Right forelimb (tissue), 1 donor: ENCODE data around the gene AP1S1.
A peak's percentile ranks its signal among the peaks of the same experiment; 100 is the strongest.
"Not testable (repeated sequence)": the region's sequence is repeated elsewhere in the genome, so short reads cannot be mapped to it uniquely, and the experiment has no call there.

ENCODE experiments used
- DNase-seq: peaks from one replicate; pipeline ENCODE4 v3.0.0-alpha.2; 2018

Gene AP1S1

GRCh38 chr7:101125989-101126650, 28.2 kb upstream of the AP1S1 start:
- peak; percentile 79 for DNase-seq

- DNase-seq, result peak; percentile 89
Observed at GRCh38 chr7:101126651-101127459, 27.4 kb upstream of the AP1S1 start, which contains the start of gene SERPINE1. SERPINE1 (plus strand) TSS chr7:101127104; CDS start chr7:101128394, 1,290 bp downstream.

- DNase-seq, result no peak
Observed at GRCh38 chr7:101127460-101128039, 26.7 kb upstream of the AP1S1 start.

- no peak for DNase-seq
Observed at GRCh38 chr7:101128040-101128834, 26.0 kb upstream of the AP1S1 start.

GRCh38 chr7:101129603-101130117, 24.6 kb upstream of the AP1S1 start:
- DNase-seq, result no peak

GRCh38 chr7:101132626-101133600, 21.4 kb upstream of the AP1S1 start:
- DNase-seq, result not testable (repeated sequence)

- no peak for DNase-seq
Observed at GRCh38 chr7:101133621-101134398, 20.5 kb upstream of the AP1S1 start.

GRCh38 chr7:101134399-101134980, 19.8 kb upstream of the AP1S1 start:
- no peak for DNase-seq

GRCh38 chr7:101137651-101138212, 16.5 kb upstream of the AP1S1 start:
- DNase-seq, result no peak

GRCh38 chr7:101138213-101138870, 15.9 kb upstream of the AP1S1 start:
- DNase-seq, result peak; percentile 77

- DNase-seq, result no peak
Observed at GRCh38 chr7:101140339-101140699, 14.0 kb upstream of the AP1S1 start.

- no peak for DNase-seq
Observed at GRCh38 chr7:101140746-101141382, 13.4 kb upstream of the AP1S1 start.

- no peak for DNase-seq
Observed at GRCh38 chr7:101151908-101152651, 2.2 kb upstream of the AP1S1 start.

GRCh38 chr7:101154693-101155102, 422 bp downstream of the AP1S1 start:
- no peak for DNase-seq

- DNase-seq, result no peak
Observed at GRCh38 chr7:101155303-101155702, 1.0 kb downstream of the AP1S1 start.

- DNase-seq, result no peak
Observed at GRCh38 chr7:101156277-101156676, 2.0 kb downstream of the AP1S1 start.

GRCh38 chr7:101156866-101157589, 2.8 kb downstream of the AP1S1 start:
- DNase-seq, result no peak
